Activated CD8-positive, alpha-beta T cell treated with anti-CD3 and anti-CD28 coated beads for 36 hours (primary cell): ENCODE results near the gene SYT12. TPM values are rescaled to one million over a fixed set of nuclear protein-coding genes. Genes with fewer than 3 reads are reported as not detected.

Experiments used
- ATAC-seq: fragments of 200-7000 bp; cut with Tn5 transposase; one replicate; pipeline ENCODE4 v1.10.0; 2021; ENCODE audit warnings: mild to moderate bottlenecking, moderate library complexity
- CTCF ChIA-PET: fragments of 350-600 bp; sonication (Branson Sonifier 250); formaldehyde crosslinking; loops from one replicate; lab custom pipeline; 2021; ENCODE audit warnings: antibody characterized with exemption; lab: Charles Lee
- POLR2A ChIA-PET: fragments of 350-600 bp; sonication (Branson Sonifier 250); formaldehyde crosslinking; loops from one replicate; lab custom pipeline; 2021; ENCODE audit warnings: antibody characterized with exemption; lab: Charles Lee
- DNase-seq: peaks from one replicate; pipeline ENCODE4 v3.0.0-alpha.2; 2020
- H3K27ac Mint-ChIP-seq: one replicate; pipeline ENCODE4 v1.8.0; 2021; ENCODE audit warnings: mild to moderate bottlenecking, mixed read lengths
- H3K27me3 Mint-ChIP-seq: one replicate; pipeline ENCODE4 v1.8.0; 2021; ENCODE audit warnings: mixed read lengths
- H3K36me3 Mint-ChIP-seq: one replicate; pipeline ENCODE4 v1.8.0; 2021; ENCODE audit warnings: low read depth, mixed read lengths
- H3K4me1 Mint-ChIP-seq: one replicate; pipeline ENCODE4 v1.8.0; 2021; ENCODE audit warnings: low read depth, mixed read lengths
- H3K4me3 Mint-ChIP-seq: one replicate; pipeline ENCODE4 v1.8.0; 2021; ENCODE audit warnings: mild to moderate bottlenecking, moderate library complexity, mixed read lengths
- H3K9me3 Mint-ChIP-seq: one replicate; pipeline ENCODE4 v1.8.0; 2021; ENCODE audit warnings: mixed read lengths
- CTCF ChIP-seq: fragments of 200-600 bp; IDR thresholded peaks from one replicate; pipeline ENCODE4 v1.8.0; 2022; ENCODE audit warnings: antibody characterized with exemption, mild to moderate bottlenecking
- intact Hi-C: fragments of 100-400 bp; cut with micrococcal nuclease; formaldehyde crosslinking; loops from one replicate; pipeline ENCODE4 v1.10.0; 2022
- total RNA-seq, 2 experiments: library from RNA; stranded (reverse); gene quantifications; one replicate each; pipeline ENCODE4 v1.2.3, GENCODE V29; 2021

Gene SYT12
- total RNA-seq, 2 experiments from 2014 or later, result not detected

GRCh38 chr11:66981976-66982578 lies 40.9 kb upstream of the SYT12 start:
- CTCF ChIA-PET, result interaction anchor here (1.0 kb wide), 1 partner anchor 11 kb away, joined by 3 read pairs; no protein-coding TSS in a partner anchor

GRCh38 chr11:66983275-66983924 lies 39.5 kb upstream of the SYT12 start:
- ATAC-seq, result no peak
- no peaks in the 10 kb centered on the region for H3K36me3 Mint-ChIP-seq
- H3K4me3 Mint-ChIP-seq, result no peak overlapping the region
- ChIA-PET POLR2A (no interaction called here), CTCF (no interaction called here)
- DNase-seq, result no peak
- intact Hi-C loops, result no loop called here
- H3K9me3 Mint-ChIP-seq, result peaks cover 3% of the 10 kb centered on the region
- H3K27me3 Mint-ChIP-seq, result peaks cover 8% of the 10 kb centered on the region
- no peak for TF ChIP-seq CTCF
- no peak overlapping the region for H3K27ac Mint-ChIP-seq
- H3K4me1 Mint-ChIP-seq, result peaks cover 7% of the 10 kb centered on the region

More at GRCh38 chr11:66981976-66982578, 40.9 kb upstream of the SYT12 start:
- no peak for TF ChIP-seq CTCF
- Mint-ChIP-seq H3K27ac (no peak overlapping the region), H3K27me3 (peaks cover 5% of the 10 kb centered on the region), H3K9me3 (peaks cover 3% of the 10 kb centered on the region), H3K36me3 (no peaks in the 10 kb centered on the region), H3K4me3 (no peak overlapping the region), H3K4me1 (peaks cover 7% of the 10 kb centered on the region)
- intact Hi-C loops, result no loop called here
- POLR2A ChIA-PET, result no interaction called here
- no peak for ATAC-seq
- DNase-seq, result peak; percentile 66

GRCh38 chr11:66985508-66986177 lies 37.3 kb upstream of the SYT12 start:
- peaks cover 8% of the 10 kb centered on the region for H3K27me3 Mint-ChIP-seq
- H3K27ac Mint-ChIP-seq, result no peak overlapping the region
- H3K4me1 Mint-ChIP-seq, result peaks cover 7% of the 10 kb centered on the region
- H3K36me3 Mint-ChIP-seq, result no peaks in the 10 kb centered on the region
- ChIA-PET POLR2A (no interaction called here), CTCF (interaction anchor here (1.1 kb wide), 1 partner anchor 9 kb away, joined by 3 read pairs; no protein-coding TSS in a partner anchor)
- no peak for ATAC-seq
- TF ChIP-seq CTCF, result no peak
- DNase-seq, result no peak
- H3K9me3 Mint-ChIP-seq, result no peaks in the 10 kb centered on the region
- intact Hi-C loops, result no loop called here
- no peak overlapping the region for H3K4me3 Mint-ChIP-seq

- no peaks in the 10 kb centered on the region for H3K36me3 Mint-ChIP-seq
- ATAC-seq (no peak), DNase-seq (no peak)
- intact Hi-C loops, result no loop called here
- peaks cover 7% of the 10 kb centered on the region for H3K4me1 Mint-ChIP-seq
- no peak overlapping the region for H3K27ac Mint-ChIP-seq
- CTCF ChIA-PET, result interaction anchor here (1.1 kb wide), 1 partner anchor 9 kb away, joined by 3 read pairs; no protein-coding TSS in a partner anchor
- TF ChIP-seq CTCF, result no peak
- H3K27me3 Mint-ChIP-seq, result peaks cover 8% of the 10 kb centered on the region
- POLR2A ChIA-PET, result no interaction called here
- H3K4me3 Mint-ChIP-seq, result no peak overlapping the region
- no peaks in the 10 kb centered on the region for H3K9me3 Mint-ChIP-seq
These were observed 36.8 kb upstream of the SYT12 start for GRCh38 chr11:66986178-66986545.

- CTCF ChIA-PET, result no interaction called here
- Mint-ChIP-seq H3K27ac (no peak overlapping the region), H3K4me1 (peaks cover 4% of the 10 kb centered on the region), H3K27me3 (peaks cover 9% of the 10 kb centered on the region), H3K9me3 (no peaks in the 10 kb centered on the region), H3K36me3 (no peaks in the 10 kb centered on the region), H3K4me3 (no peak overlapping the region)
- ATAC-seq, result no peak
- POLR2A ChIA-PET, result no interaction called here
- no peak for TF ChIP-seq CTCF
- intact Hi-C loops, result no loop called here
- no peak for DNase-seq
These were observed 35.7 kb upstream of the SYT12 start for GRCh38 chr11:66987158-66987620.
